ENCODE measurements around the gene DMRTA2.
"Not testable (repeated sequence)": the region's sequence is repeated elsewhere in the genome, so short reads cannot be mapped to it uniquely, and the experiment has no call there.

Gene DMRTA2

DNA sequence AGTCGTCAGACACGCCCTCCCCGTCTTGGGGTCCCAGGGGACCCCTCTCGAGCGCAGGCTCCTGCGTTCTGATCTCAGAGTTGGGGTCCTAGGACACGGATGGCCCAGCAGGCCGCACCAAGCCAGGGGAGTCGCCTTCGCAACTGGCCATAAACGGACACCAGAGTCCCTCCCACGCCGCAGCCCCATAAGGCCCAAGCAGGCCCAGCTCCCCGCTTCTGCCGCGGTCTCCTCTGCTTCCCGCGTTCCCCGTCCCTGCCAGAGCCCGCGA lies 633 bp downstream of the DMRTA2 start:
- no peak for DNase-seq

DNA sequence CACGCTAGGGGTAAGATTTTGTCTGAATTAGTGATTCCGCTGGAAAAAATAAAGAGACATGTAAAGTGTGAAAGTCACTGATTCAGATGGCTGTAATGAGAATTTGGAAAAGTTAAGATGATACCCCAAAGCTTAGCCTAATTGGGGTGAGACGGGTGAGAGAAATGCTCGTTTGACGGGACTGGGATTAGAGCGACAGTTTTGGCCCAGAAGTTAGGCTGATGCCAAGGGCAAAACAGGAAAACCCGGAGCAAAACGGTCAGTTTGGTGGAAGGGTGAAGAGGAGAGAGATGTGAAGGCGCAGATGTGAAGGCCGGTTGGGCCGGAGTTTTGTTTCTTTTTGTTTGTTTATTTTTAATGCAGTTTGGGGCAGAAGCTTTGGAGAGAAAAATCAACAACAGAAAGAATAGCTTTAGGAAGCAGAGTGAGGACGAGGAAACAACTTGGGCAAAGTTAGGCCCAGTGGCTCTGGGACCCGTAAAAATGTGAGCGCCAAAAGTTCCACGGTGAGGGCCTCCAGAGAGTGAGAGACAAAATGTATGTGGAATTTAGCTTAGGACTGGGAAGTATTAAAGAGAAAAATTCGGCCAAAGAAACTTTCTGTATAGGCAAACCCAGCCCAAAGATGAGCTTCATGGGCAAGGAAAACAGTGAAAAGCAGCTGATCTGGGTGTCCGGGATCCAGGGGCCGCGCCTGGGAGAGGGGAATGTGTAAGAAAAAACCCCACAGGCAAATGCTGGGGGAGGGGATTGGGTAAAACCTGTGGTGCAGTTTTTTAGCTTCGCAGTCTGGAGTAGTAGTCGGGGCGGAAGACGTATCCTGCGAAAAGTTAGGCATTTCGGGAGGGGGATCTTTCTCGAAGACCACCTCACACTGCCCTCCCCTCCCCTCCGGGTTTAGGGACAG lies 1.2 kb downstream of the DMRTA2 start:
- DNase-seq: no peak

DNA sequence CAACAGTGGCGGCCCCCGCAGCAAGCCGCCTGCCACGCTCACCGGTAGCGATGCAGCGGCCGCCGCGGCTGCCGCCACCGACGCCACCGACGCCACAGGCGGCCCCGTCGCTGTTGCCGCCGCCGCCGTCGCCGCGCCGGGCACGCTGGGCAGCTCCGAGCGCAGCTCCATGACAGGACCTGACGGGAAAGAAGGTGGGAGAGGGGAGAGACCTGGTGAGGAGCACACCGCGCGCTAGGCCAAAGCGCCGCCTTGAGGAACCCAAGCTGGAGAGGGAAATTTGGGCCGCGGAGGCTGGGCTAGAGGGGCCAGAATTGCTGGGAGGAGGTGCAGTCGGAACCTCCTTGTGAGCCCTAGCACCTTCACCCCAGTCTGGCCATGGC lies 1.9 kb downstream of the DMRTA2 start:
- no peak for DNase-seq

DNA sequence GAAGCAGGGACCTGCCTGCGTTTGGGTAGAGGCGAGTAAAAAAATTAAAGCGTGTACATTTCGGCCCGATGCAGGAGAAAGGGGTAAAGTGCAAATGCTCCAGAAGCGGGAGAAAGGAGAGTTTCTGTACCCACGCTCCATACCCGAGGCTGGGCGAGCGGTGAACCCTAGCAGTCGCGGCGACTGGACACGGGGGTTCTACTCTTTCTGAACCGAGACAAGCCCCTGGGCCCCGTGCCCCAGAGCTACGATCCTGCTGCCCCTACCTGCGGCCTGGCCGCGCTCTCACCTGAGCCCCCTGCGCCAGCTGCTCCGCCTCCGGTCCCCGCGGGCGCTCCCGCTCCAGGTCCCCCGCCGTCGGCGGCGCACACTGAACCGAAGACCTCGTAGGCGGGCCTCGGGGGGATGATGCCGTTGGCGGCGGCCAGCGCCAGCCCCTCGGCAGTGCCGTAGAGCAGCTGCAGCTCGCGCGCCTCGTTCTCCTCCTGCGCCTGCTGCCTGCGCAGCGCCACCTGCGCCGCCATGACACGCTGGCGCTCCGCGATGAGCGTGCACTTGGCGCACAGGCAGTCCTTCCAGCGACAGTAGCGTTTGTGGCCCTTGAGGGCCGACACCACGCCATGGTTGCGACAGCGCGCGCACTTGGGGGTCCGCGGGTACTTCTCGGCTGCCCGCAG lies 2.4 kb downstream of the DMRTA2 start:
- DNase-seq: no peak

DNA sequence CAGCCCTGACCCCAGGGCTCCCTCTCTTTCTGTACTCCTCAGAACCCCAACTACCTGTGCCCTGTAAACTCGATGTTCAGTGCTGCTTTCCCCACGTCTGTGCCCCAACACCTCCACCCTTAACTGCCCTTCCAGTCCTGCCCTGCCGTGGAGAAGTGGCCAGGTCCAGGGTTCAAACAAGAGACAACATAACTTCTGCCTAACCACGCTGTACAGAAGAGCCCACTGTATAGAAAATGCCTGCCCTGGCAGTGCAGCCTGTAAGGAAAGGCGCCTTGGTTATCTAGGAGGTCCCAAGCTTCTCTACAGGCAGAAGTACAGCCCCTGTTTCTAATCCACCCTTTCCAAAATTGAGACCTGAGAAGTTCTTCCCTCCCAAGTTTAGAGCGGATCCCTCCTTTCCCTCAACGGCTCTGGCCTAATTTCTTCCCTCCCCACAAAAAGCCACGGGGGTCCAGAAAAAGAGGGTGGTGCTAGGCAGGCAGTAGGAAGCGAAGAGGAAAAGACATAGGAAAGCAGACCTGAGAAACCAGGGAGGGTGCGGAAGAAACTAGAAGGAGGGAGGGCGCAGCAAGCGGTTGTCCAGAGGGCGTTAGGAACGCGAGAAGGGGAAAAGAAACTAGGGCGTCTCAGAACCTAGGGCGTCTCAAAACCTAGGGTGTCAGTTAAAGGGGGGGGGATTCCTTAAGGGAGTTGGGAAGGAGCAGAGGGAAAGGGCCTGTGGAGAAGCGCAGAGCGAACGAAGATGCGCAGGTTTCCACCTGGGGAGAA lies 3.2 kb downstream of the DMRTA2 start:
- no peak for DNase-seq

DNA sequence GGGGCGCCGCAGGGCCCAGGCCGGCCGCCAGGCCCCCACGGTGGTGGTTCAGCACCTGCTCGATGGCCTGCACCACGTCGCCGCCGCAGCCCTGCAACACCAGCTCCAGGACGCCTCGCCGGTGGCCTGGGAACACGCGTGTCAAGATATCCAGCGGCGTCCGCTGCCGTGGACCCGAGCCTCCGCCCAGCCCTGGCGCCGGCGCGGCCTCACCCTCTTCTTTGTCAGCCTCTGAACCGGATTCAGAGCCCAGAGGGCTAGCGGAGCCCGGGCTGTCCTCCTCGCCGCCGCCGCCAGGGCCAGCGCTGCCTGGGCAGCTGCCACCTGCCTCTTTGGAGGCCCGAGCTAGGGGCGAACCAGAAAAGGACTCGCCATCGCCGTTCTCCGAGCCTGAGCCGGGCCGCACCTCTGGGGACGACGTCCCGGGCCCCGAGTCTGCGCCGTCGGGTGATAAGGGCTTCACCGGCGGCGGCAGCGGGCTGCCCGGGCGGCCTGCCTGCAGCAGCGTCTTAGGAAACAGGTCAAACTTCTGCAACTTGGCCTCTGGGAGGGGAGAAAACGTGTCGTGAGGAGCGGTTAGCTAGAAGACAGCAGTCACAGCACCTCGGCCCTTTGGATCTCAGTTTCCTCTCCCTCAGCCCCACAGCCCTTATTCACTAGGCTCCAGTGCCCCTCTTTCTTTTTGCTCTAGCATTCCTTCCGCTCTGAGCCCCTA lies 3.9 kb downstream of the DMRTA2 start:
- DNase-seq: no peak

DNA sequence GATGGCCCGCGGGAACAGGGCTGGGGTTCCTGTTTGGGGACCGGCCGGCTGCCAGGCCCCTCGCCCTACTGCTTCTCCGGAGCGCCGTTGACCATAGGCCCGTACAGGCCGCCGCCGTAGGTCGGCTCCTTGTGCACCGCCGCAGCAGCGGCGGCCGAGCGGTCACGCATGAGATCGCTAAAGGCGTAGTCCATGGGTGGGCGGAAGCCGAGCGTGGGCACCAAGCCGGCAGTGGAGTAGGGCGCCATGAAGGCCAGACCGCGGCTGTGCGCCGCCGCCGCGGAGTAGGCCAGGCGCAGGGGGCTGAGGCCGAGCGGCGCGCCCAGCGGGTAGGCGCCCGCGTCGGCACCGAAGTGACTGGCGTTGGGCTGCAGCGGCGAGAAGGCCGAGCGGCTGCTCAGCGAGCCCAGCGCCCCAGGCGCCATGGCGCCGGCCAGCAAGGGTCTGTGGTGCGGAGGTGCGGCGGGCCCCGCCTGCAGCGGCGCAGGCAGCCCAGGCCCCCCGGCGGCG lies 4.6 kb downstream of the DMRTA2 start:
- no peak for DNase-seq

DNA sequence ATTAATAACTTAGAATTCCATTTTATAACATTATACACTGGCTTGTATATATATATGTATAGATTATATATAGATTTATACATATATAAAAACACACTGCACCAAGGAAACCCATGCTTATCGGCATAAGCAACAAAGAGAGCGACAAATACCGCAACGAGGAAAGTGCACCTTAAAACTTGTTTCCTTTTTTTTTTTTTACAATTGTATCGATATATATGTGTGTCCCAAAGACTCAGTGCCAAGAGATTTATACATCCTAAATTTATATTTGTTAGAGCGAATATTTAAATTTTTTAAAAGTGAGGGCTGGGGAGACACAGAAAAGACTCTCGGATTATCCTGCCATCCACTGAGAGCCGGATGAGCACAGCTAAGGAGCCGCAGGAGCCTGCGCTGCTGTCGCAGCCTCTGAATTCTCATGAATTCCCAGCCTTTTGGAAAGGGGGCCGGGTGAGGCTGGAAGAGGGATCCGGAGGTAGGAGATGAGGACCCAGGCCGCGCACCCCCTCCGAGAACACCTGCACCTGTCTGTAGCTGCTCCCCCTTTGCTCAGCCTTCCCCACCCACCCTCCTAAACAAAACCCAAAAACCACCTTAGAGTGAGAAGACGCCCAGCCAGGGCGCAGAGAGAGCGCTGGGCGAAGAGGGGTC lies 5.2 kb downstream of the DMRTA2 start:
- no peak for DNase-seq

DNA sequence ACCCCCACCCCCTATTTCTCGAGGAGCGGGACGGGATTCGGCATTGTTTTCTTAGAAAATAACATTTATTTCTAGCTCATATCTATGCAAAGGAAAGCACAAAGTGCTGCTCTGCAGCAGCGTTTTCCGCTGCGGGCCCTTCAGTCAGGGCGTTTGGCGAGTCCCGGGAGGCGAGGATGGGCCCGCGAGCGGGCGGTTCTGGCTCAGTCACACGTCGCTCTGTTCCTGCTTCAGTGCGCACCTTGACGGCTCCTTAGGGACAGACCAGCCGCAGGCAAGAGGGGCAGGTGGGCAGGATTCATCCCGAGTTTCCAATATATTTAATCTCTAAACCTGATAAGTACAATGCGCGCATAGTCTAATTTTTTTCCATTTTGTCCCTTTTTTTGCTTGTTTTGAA lies 5.7 kb downstream of the DMRTA2 start:
- DNase-seq: no peak

DNA sequence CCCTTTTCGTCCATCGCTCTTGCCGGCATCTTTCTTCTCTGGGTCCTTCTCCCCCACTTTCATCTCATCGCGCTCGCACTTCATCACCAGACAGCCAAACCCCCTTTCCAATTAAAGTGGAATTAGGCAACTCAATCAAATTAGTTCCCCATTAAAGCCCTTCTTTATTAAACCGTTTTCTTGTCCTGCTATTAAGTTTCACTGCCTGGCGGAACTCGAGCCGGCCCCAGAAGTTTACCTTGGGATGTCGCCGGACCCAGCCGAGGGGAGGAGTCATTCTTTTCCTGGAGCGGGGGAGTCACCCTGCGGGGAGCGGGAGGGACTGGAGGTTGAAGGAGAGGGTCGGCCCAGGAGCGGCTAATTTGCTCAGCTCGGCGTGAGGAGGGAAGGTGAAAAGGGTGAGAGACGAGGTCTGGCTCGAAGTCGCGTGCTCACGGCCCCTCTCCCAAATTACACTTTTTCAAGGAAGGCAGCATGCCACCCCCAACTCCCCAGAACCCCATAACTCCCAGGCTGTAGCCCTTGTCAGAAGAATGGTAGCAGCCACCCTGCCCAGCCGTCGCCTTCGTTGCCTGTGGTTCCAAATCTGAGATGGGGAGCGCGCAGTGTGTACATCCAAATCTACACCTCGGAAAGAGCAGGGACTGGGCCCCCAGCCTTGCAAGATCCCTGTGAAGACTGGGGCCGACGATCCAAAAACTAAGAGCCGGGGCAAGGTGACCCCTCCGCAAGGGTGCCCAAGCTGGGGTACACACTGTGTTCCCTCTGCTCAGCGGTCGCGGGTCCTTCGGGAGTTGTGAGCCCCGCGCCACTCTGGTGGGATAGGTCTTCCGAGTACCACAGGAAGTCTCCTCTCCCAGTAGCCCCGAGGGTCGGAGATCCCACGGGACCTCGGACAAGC lies 6.4 kb downstream of the DMRTA2 start:
- DNase-seq: no peak

DNA sequence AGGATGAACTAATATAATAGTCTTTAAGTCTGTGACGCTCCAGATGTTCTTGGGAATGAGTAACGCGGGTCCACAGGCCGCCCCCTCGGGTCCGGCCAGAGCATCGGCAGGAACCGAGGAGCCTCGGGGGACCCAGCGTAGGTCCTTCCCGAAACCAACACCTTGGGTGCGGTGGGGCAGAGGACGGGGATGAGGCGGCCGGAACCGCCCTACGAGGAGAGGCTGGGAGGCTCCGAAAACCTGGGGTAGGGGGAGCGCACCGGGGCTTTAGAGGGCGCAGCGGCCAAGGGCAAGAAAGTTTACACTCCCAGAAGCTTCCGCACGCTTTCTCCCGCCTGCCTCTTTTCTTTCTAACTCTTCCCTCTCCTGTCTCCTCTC lies 7.1 kb downstream of the DMRTA2 start:
- DNase-seq: no peak

DNA sequence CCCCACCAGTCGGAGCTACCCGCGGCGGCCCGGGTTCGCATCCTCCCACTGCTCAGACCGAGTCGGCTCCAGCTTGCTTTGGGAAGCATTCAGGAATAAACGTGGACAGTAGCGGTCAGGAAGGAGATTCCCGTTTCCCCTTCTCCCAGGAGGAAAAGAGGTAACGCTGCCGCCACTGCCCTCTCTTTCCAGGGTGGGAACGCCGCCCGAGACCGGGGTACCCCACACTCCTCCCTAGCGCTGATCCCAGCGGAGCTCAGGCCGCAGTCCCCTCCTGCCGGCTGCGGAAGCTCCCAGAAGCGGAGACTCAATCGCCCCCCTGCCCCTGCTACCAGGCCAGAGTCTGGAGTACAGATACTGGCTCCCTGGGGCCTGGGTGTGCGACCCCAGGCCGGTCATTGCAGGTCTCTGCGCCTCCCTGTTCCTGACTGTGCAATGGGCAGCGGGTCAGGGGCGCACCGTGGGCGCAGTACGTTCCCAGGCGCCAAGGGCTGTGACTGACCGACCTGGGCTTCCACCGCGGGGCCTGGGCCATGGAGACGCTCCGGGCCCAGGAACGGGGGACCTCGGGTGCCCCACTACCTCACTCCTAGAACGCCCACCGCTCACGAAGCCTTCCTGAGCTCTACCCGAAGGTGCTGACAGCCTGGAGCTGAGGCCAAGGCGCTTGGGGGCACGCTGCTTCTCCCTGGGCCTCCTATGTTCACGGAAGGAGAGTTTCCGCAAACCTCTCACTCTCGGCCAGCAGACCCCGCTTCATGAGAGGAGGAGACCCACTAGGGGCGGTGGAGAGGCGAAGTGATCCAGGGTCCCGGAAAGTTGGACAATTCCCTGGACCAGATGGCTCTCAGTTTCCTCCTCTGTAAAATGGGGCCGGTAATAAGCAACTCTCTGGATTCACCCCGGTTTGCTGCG lies 7.8 kb downstream of the DMRTA2 start:
- no peak for DNase-seq

DNA sequence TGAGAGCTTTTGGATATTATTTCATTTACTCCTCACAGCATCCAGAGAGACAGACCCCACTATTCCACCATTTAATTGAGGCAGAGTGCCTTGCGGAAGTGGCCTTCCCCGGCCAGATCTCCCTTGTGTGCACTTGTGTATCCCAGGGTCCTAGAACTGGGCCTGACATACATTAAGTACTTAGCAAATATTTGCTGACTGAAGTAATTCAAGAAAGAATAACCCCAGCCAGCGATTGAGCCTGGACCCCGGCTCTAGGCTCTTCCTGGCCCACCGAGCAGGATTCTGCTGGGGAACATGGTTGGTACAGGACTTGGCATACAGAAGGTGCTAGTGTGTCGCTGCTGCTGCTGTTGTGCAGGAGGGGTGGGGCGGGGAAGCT lies 8.4 kb downstream of the DMRTA2 start:
- no peak for DNase-seq

DNA sequence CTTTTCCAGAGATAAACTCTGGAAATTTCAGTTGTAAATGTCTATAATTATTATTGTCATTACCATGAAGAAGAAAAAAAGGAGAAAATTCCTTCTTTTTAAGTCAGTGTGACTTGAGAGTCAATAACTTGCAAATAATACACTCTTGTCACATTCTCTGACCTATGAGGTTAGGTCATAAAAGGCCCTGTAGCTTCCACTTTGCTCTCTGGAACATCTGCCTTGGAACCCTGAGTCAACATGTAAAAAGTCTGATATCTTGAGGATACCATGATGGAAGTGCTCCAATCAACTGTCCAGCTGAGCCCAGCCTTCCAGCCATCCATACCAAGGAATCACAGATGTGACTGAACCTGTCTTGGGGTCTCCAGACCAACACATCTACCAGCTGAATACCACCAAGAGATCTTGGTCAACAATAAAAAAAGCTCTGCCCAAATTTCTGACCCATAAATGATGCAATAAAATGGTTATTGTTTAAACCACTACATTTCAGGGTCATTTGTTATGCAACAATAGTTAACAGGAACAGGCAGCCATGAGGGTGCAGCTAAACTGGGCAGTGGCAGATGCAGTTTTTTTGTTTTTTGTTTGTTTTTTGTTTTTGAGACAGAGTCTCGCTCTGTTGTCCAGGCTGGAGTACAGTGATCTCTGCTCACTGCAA lies 10.3 kb downstream of the DMRTA2 start:
- no peak for DNase-seq

DNA sequence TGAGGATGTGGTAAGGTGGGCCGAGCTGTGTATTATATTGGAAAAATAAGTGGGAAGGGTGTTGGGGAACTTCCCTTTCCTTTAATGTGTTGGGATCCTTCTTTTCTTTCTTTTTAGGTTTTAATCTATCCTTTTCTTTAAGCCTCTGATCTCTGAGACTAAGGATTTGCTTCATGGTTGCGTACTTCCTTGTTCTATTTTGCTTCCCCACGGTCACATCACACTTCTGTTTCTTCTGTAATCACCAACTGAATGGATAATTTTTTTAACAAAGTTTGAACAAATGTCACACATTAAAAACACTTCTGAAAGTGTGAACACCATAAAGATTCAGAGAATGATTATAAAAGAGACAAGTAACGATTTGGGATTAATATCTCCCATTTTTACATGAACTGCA lies 17.4 kb downstream of the DMRTA2 start:
- no peak for DNase-seq

DNA sequence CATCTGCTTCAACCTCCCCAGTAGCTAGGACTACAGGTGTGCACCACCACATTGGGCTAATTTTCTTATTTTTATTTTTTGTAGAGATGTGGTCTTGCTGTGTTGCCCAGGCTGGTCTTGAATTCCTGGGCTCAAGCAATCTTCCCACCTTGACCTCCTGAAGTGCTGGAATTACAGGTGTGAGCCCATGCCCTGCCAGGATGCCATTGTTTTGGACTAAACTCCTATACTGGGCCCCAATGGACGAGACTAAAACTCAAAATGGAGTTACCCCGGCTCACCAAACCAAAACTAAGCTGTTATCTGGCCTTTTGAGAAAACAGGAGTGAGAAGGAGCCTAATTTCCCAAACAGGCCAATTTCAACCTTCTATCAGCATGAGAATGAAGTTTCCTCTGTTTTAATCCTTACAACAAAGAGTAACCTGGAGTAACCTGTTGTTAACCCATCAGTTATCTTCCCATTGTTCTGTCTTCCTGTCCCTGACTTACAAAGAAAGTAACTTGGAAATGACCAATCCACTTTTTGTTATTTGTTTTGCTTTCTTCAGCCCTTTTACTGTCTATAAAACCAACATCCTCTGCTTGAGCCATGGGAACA lies 29.6 kb downstream of the DMRTA2 start:
- DNase-seq: no peak

DNA sequence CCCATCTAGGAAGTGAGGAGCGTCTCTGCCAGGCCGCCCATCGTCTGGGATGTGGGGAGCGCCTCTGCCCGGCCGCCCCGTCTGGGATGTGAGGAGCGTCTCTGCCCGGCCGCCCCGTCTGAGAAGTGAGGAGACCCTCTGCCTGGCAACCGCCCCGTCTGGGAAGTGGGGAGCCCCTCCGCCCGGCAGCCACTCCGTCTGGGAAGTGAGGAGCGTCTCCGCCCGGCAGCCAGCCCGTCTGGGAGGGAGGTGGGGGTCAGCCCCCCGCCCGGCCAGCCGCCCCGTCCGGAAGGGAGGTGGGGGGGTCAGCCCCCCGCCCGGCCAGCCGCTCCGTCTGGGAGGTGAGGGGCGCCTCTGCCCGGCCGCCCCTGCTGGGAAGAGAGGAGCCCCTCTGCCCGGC lies 41.7 kb downstream of the DMRTA2 start:
- DNase-seq: not testable (repeated sequence)

DNA sequence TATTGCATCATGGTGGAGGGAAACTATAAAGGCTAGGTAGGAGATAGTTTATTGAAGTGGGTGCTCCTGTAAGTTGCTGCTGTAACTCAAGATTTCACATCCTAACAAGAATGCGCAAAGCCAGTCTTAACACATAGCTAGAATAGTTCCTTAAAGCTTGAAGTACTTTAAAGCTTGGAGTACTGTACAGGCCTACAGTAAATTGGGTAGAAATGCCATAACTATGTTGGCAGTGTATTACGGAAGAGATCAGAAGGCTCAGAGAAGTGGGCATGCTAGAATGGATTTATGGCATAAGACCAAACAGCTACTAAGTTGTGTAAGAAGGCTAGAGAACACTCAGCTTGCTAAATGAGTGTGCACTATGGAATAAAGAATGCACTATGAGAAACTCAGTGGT lies 44.5 kb downstream of the DMRTA2 start:
- DNase-seq: no peak

DNA sequence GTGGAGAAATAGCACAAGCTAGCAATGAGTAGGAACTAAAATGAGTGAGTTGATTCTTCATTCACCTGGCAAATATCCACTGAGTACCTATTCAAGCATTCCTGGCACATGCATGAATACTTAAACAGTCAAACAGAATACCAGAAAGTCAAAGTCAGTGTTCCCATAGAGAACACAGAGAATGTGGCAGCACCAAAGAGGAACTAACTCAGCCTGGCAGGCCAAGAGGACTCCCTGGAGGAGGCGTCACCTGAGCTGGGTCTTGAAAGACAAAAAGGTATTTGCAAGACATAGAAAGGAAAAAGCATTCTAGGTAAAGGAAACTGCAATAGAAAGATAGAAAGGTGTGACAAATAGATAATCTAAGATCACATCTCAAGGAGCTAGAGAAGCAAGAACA lies 49.7 kb downstream of the DMRTA2 start:
- no peak for DNase-seq
